Uterus (tissue), 4 donors: ENCODE results near the gene TLL1. TPM values are rescaled to one million over a fixed set of nuclear protein-coding genes. Genes with fewer than 3 reads are reported as not detected.

Experiments
- DNase-seq, 2 donors: peaks; one replicate each; pipeline ENCODE4 v3.0.0-alpha.2; 2019 to 2020
- H3K27ac ChIP-seq, 2 donors: fragments of 200-600 bp; sonication (generic); 1 replicate in 1 of 2; 2 replicates in 1 of 2; pipeline ENCODE4 v1.5.1; 2016 to 2018
- H3K27me3 ChIP-seq, 2 donors: fragments of 200-600 bp; sonication (generic); one replicate each; pipeline ENCODE4 v1.5.1; 2018 to 2019; ENCODE audit warnings: control low read depth in 1 of 2
- H3K36me3 ChIP-seq, 2 donors: fragments of 200-600 bp; sonication (generic); one replicate each; pipeline ENCODE4 v1.5.1; 2019; ENCODE audit warnings: control low read depth in 1 of 2
- H3K4me1 ChIP-seq, 2 donors: fragments of 200-600 bp; sonication (generic); one replicate each; pipeline ENCODE4 v1.5.1; 2018 to 2019; ENCODE audit warnings: control low read depth in 1 of 2
- H3K4me3 ChIP-seq, 2 donors: fragments of 200-600 bp; sonication (generic); 1 replicate in 1 of 2; 2 replicates in 1 of 2; pipeline ENCODE4 v1.5.1; 2018 to 2019; ENCODE audit warnings: mild to moderate bottlenecking in 1 of 2
- H3K9me3 ChIP-seq, 2 donors: fragments of 200-600 bp; sonication (generic); one replicate each; pipeline ENCODE4 v1.5.1; 2019; ENCODE audit warnings: control low read depth in 1 of 2
- POLR2A ChIP-seq, 2 donors: fragments of 450-650 bp; IDR thresholded peaks; one replicate each; pipeline ENCODE4 v1.6.1; 2016; ENCODE audit warnings: antibody characterized with exemption in 2 of 2, mild to moderate bottlenecking in 1 of 2, moderate library complexity in 1 of 2
- intact Hi-C: fragments of 100-400 bp; cut with DNase I; formaldehyde crosslinking; loops from one replicate; pipeline ENCODE4 v1.15.1; 2023; ENCODE audit warnings: low total_unique reads
- total RNA-seq, 4 donors: library from RNA; depleted of rRNA in 3 of 4; stranded (reverse); fragments of >200 nt in 3 of 4; gene quantifications; one replicate each; pipeline versions ENCODE4 v1.1.0 to v1.2.4, GENCODE V29; 2014 to 2023
- TF ChIP-seq, protein P1 (sequence below), 4 experiments: fragments of 200-600 bp in 2 of 4; fragments of 450-650 bp in 2 of 4; sonication (generic) in 2 of 4; IDR thresholded peaks; one replicate each; pipeline ENCODE4 v1.5.1; 2016 to 2019; ENCODE audit warnings: antibody characterized with exemption in 4 of 4, mild to moderate bottlenecking in 2 of 4, moderate library complexity in 1 of 4
- donor health status: DM: yes; HTN: yes; CAD: no.

The TLL1 gene
- total RNA-seq, 4 donors from 2014 or later: 9.7 to 16.6 (median 13.8) TPM

DNA sequence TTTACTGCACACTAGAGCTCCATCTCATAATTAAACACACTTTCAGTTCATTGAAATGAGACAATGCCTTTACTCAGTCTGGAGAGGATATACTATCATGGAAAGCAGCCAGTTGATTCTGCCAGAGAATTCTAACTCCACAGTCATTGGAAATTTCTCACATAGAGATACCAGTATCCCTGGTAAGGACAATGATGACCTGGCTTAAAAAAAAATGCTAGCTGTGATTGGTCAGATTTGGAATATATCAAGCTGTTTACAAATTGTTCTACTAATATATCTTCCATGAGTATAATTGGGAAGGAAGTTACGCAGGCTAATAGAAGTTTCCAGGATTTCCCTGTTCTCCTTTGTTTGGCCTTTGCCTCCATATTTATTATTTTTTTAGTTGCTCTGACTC lies 34.5 kb upstream of the TLL1 start:
- TF ChIP-seq POLR2A (IDR thresholded peaks at IDR 0.05): no peak
- TF ChIP-seq, protein P1, sequence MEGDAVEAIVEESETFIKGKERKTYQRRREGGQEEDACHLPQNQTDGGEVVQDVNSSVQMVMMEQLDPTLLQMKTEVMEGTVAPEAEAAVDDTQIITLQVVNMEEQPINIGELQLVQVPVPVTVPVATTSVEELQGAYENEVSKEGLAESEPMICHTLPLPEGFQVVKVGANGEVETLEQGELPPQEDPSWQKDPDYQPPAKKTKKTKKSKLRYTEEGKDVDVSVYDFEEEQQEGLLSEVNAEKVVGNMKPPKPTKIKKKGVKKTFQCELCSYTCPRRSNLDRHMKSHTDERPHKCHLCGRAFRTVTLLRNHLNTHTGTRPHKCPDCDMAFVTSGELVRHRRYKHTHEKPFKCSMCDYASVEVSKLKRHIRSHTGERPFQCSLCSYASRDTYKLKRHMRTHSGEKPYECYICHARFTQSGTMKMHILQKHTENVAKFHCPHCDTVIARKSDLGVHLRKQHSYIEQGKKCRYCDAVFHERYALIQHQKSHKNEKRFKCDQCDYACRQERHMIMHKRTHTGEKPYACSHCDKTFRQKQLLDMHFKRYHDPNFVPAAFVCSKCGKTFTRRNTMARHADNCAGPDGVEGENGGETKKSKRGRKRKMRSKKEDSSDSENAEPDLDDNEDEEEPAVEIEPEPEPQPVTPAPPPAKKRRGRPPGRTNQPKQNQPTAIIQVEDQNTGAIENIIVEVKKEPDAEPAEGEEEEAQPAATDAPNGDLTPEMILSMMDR (IDR thresholded peaks at IDR 0.05): no peak
- H3K27ac ChIP-seq: peak overlapping the region in 1 of 2 donors; percentile 60

DNA sequence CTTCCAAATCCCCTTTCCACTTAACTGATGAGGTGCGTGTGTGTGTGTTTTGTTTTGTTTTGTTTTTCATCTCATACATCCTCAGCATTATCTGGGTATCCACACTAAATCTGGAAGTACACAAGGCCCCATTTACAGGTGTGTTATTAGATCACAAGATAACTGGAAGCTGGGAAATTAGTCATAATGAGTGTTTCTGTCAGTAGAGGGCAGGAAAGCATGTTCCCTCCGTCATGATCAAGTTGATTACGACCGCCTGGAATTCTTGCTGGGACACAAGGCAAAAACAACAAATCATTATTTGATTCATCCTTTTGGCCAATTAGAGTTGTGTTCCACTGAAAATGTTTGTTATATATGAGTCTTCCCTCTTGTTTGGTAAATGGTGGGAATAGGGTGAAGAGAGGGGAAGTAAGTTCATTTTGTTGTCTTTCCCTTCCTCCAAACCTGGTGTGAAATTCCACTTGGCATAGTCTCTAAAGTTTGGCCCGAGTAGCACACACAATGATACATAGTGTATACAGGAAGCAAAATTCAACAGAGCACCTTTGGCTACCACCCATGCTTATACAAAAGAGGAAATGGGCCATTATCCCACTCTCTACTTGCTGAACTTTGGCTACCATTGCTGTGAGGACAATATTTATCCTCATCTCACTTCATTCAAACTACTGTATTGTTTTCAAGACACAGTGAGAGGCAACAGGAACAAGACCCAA lies 33.3 kb upstream of the TLL1 start:
- TF ChIP-seq POLR2A (IDR thresholded peaks at IDR 0.05): no peak
- DNase-seq: no peak
- no peaks in the 10 kb centered on the region for H3K4me1 ChIP-seq
- H3K9me3 ChIP-seq: no peaks in the 10 kb centered on the region
- H3K27me3 ChIP-seq: no peaks in the 10 kb centered on the region
- H3K4me3 ChIP-seq: no peak overlapping the region
- H3K27ac ChIP-seq: peak overlapping the region; percentile 22 to 57
- intact Hi-C loops: no loop called here
- no peaks in the 10 kb centered on the region for H3K36me3 ChIP-seq

More for the DNA sequence above, 34.5 kb upstream of the TLL1 start:
- Histone ChIP-seq H3K4me3 (no peak overlapping the region), H3K27me3 (no peaks in the 10 kb centered on the region), H3K9me3 (no peaks in the 10 kb centered on the region), H3K4me1 (no peaks in the 10 kb centered on the region), H3K36me3 (no peaks in the 10 kb centered on the region)
- intact Hi-C loops: no loop called here
- no peak for DNase-seq

DNA sequence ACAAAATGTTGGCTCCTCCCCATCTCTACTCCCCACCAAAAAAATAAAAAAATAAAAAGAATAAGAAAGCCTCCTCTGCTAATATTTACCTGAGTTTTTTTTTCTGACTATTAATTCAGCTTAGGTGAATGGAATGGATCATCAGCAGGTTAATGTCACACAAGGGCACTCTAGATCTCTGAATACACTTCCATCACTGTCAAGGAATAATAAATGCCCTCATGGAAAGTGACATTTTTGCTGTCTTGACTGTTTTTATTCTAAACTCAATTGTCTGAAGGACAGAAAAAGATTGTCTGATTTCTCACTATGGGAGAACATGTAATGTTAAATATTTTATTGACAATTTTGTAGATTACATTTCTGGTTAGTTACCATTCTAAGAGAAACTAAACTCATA lies 30.4 kb upstream of the TLL1 start:
- no peaks in the 10 kb centered on the region for H3K36me3 ChIP-seq
- no peak for TF ChIP-seq POLR2A (IDR thresholded peaks at IDR 0.05)
- TF ChIP-seq, protein P1 (IDR thresholded peaks at IDR 0.05): no peak
- H3K27me3 ChIP-seq: no peaks in the 10 kb centered on the region
- intact Hi-C loops: no loop called here
- H3K27ac ChIP-seq: no peak overlapping the region
- H3K4me3 ChIP-seq: no peak overlapping the region
- no peaks in the 10 kb centered on the region for H3K9me3 ChIP-seq
- no peak for DNase-seq
- H3K4me1 ChIP-seq: no peaks in the 10 kb centered on the region

DNA sequence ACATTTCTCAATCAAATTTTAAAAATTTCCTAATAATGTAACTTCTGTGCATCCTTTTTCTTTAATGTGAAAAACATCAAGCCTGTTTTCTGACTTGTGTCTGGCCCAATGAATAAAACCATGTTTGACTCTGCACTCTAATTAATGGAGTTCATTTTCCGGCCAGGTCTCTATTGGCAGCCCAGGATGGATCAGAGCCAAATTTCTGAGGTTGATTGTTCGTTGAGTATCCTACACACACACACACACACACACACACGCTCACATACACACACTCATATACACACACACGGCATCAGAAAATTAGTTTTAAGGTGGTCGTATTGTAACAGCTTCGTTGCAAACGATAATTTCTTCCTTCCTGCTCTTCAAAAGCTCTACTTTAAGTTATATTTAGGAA lies 28.9 kb upstream of the TLL1 start:
- no peak for DNase-seq
- Histone ChIP-seq H3K27me3 (no peaks in the 10 kb centered on the region), H3K27ac (no peak overlapping the region), H3K36me3 (no peaks in the 10 kb centered on the region), H3K9me3 (no peaks in the 10 kb centered on the region), H3K4me1 (no peaks in the 10 kb centered on the region), H3K4me3 (no peak overlapping the region)
- TF ChIP-seq, protein P1 (IDR thresholded peaks at IDR 0.05): no peak
- intact Hi-C loops: no loop called here

DNA sequence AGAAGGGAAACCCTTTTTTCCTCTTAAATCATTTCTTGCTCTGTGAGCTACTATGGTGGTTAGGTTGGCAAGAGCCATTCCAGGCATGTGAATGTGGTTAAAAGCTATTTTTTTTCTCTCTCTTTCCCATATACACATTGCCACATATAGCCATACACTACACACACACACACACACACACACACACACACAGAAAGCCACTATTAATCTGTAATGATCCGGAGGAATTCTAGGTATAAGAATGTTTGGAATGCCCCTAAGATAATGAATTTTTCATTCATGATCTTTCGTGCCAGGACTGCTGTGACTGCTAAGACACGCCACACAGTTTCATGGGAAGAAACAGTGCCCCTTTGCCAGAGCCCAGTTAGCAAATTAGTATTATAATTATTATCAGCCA lies 21.8 kb upstream of the TLL1 start:
- Histone ChIP-seq H3K9me3 (no peaks in the 10 kb centered on the region), H3K27me3 (no peaks in the 10 kb centered on the region), H3K4me1 (no peaks in the 10 kb centered on the region), H3K36me3 (no peaks in the 10 kb centered on the region), H3K4me3 (no peak overlapping the region), H3K27ac (no peak overlapping the region)
- no peak for TF ChIP-seq POLR2A (IDR thresholded peaks at IDR 0.05)
- TF ChIP-seq, protein P1 (IDR thresholded peaks at IDR 0.05): no peak
- intact Hi-C loops: no loop called here
- DNase-seq: no peak
